PC-3 (cell line): ENCODE results near the gene OSBPL1A. TPM values are rescaled to one million over a fixed set of nuclear protein-coding genes. Genes with fewer than 3 reads are reported as not detected.

Experiments
- ATAC-seq: fragments of 200-7000 bp; cut with Tn5 transposase; 2 replicates; pipeline ENCODE4 v1.9.1; 2020; ENCODE audit warnings: mild to moderate bottlenecking, moderate library complexity
- BruUV-seq: library from RNA; stranded (reverse); fragments of 400-500 nt; replicated peaks from 2 replicates; lab custom pipeline; 2021; lab: Mats Ljungman, UMichigan
- CTCF ChIA-PET: fragments of 300-600 bp; sonication (Branson Sonifier 250); formaldehyde crosslinking; loops from one replicate; lab custom pipeline; 2022; ENCODE audit warnings: antibody characterized with exemption; lab: Charles Lee
- POLR2A ChIA-PET: fragments of 300-600 bp; sonication (Branson Sonifier 250); formaldehyde crosslinking; loops from one replicate; lab custom pipeline; 2022; ENCODE audit warnings: antibody characterized with exemption; ENCODE audit not compliant: unreplicated experiment; lab: Charles Lee
- DNase-seq: peaks from one replicate; pipeline ENCODE4 v3.0.0-alpha.2; 2015
- H2AFZ ChIP-seq: fragments of 300-600 bp; sonication (generic); 2 replicates; pipeline ENCODE4 v1.6.0; 2016; ENCODE audit warnings: antibody characterized with exemption, low read length
- H3F3A ChIP-seq: fragments of 300-600 bp; sonication (generic); one replicate; pipeline ENCODE4 v1.6.0; 2017; ENCODE audit warnings: antibody characterized with exemption, low read length, control low read depth, mild to moderate bottlenecking; ENCODE audit not compliant: unreplicated experiment
- H3K27ac ChIP-seq: fragments of 300-600 bp; sonication (generic); 2 replicates; pipeline ENCODE4 v1.5.1; 2016; ENCODE audit warnings: mild to moderate bottlenecking, low read length
- H3K27me3 ChIP-seq: fragments of 300-600 bp; sonication (generic); 2 replicates; pipeline ENCODE4 v1.6.1; 2016; ENCODE audit warnings: low read length, mixed read lengths
- H3K36me3 ChIP-seq: fragments of 300-600 bp; sonication (generic); 2 replicates; pipeline ENCODE4 v1.6.1; 2016; ENCODE audit warnings: low read depth, mixed run types, low read length, mixed read lengths
- H3K4me1 ChIP-seq: fragments of 300-600 bp; sonication (generic); 2 replicates; pipeline ENCODE4 v1.5.1; 2016; ENCODE audit warnings: low read length; ENCODE audit not compliant: insufficient read depth
- H3K4me2 ChIP-seq: fragments of 300-600 bp; sonication (generic); 2 replicates; pipeline ENCODE4 v1.6.0; 2016; ENCODE audit warnings: low read length
- H3K4me3 ChIP-seq: fragments of 300-600 bp; sonication (generic); 2 replicates; pipeline ENCODE4 v1.5.1; 2016; ENCODE audit warnings: mild to moderate bottlenecking, low read length, mixed read lengths
- H3K79me2 ChIP-seq: fragments of 300-600 bp; sonication (generic); 2 replicates; pipeline ENCODE4 v1.6.1; 2017; ENCODE audit warnings: low read length, mixed read lengths
- H3K9ac ChIP-seq: fragments of 300-600 bp; sonication (generic); 2 replicates; pipeline ENCODE4 v1.6.0; 2016; ENCODE audit warnings: mild to moderate bottlenecking, low read length
- H3K9me2 ChIP-seq: fragments of 300-600 bp; sonication (generic); replicated peaks from 2 replicates; pipeline ENCODE4 v1.6.1; 2016; ENCODE audit warnings: mixed run types, low read length, mixed read lengths
- H3K9me3 ChIP-seq: fragments of 300-600 bp; sonication (generic); 2 replicates; pipeline ENCODE4 v1.6.1; 2016; ENCODE audit warnings: low read length, mixed read lengths
- H4K20me1 ChIP-seq: fragments of 300-600 bp; sonication (generic); 2 replicates; pipeline ENCODE4 v1.6.1; 2016; ENCODE audit warnings: low read length, mixed read lengths
- EZH2 ChIP-seq: fragments of 300-600 bp; sonication (generic); IDR thresholded peaks from one replicate; pipeline ENCODE4 v1.6.1; 2017; ENCODE audit warnings: antibody characterized with exemption, mild to moderate bottlenecking, low read length; ENCODE audit not compliant: unreplicated experiment
- EZH2phosphoT487 ChIP-seq: fragments of 300-600 bp; sonication (generic); IDR thresholded peaks from 2 replicates; pipeline ENCODE4 v1.6.1; 2018; ENCODE audit warnings: mild to moderate bottlenecking, antibody characterized with exemption, low read length, borderline replicate concordance
- intact Hi-C: fragments of 100-400 bp; cut with micrococcal nuclease; formaldehyde crosslinking; loops from 2 replicates; pipeline ENCODE4 v1.9.0; 2023
- total RNA-seq: library from RNA; depleted of rRNA; stranded (reverse); fragments of >200 nt; gene quantifications from 2 replicates; pipeline ENCODE4 v1.2.3, GENCODE V29; 2014
- TF ChIP-seq, protein P1 (sequence below): fragments of 300-600 bp; sonication (generic); conservative IDR thresholded peaks from 2 replicates; pipeline ENCODE4 v1.5.1; 2017; ENCODE audit warnings: antibody characterized with exemption, low read depth, mild to moderate bottlenecking, low read length

Gene OSBPL1A
- total RNA-seq, 1 experiment from 2014 or later, result 39.7 TPM

DNA sequence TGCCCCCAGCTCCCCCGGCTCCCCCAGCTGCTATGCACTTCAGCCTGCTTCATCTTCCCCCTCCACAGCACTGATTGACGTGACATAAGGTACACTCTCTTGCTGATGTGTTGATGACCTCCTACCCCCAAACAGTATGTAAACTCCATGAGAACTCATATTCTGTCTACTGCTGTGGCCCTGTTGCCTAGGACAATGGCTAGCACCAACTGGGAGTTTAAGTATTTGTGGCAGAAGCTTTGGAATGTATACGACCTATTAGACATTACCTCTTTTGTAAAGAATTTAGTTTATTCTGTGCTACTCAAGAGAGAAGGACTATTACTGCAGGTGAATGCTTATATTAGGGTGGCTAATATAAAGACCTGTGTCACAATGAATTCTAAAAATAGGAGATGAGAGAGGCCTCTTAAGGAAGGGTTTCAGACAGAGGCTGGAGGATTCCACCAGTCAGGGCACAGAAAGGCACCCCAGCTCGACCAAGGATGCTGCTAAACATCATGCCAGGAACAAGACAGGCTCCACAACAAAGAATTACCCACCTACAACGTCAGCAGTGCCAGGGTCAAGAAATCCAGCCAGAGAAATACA, 198.2 kb downstream of the OSBPL1A start:
- no peaks in the 10 kb centered on the region for H3K36me3 ChIP-seq
- no peak overlapping the region for H3K4me2 ChIP-seq
- TF ChIP-seq EZH2, result no peak
- TF ChIP-seq, protein P1, sequence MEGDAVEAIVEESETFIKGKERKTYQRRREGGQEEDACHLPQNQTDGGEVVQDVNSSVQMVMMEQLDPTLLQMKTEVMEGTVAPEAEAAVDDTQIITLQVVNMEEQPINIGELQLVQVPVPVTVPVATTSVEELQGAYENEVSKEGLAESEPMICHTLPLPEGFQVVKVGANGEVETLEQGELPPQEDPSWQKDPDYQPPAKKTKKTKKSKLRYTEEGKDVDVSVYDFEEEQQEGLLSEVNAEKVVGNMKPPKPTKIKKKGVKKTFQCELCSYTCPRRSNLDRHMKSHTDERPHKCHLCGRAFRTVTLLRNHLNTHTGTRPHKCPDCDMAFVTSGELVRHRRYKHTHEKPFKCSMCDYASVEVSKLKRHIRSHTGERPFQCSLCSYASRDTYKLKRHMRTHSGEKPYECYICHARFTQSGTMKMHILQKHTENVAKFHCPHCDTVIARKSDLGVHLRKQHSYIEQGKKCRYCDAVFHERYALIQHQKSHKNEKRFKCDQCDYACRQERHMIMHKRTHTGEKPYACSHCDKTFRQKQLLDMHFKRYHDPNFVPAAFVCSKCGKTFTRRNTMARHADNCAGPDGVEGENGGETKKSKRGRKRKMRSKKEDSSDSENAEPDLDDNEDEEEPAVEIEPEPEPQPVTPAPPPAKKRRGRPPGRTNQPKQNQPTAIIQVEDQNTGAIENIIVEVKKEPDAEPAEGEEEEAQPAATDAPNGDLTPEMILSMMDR, result no peak
- no peak for TF ChIP-seq EZH2phosphoT487
- POLR2A ChIA-PET, result no interaction called here
- ATAC-seq (no peak), DNase-seq (no peak)
- no TSS peak for BruUV-seq
- no peaks in the 10 kb centered on the region for H3K79me2 ChIP-seq
- intact Hi-C loops, result no loop called here
- no peaks in the 10 kb centered on the region for H3K27me3 ChIP-seq
- no peaks in the 10 kb centered on the region for H3K9me3 ChIP-seq
- no peak overlapping the region for H3K27ac ChIP-seq
- no peaks in the 10 kb centered on the region for H4K20me1 ChIP-seq
- H3K9ac ChIP-seq, result no peak overlapping the region
- no peak overlapping the region for H3K4me3 ChIP-seq
- no peak overlapping the region for H2AFZ ChIP-seq
- no peaks in the 10 kb centered on the region for H3K4me1 ChIP-seq
- H3F3A ChIP-seq, result no peaks in the 10 kb centered on the region
- CTCF ChIA-PET, result no interaction called here
- H3K9me2 ChIP-seq, result no peaks in the 10 kb centered on the region

DNA sequence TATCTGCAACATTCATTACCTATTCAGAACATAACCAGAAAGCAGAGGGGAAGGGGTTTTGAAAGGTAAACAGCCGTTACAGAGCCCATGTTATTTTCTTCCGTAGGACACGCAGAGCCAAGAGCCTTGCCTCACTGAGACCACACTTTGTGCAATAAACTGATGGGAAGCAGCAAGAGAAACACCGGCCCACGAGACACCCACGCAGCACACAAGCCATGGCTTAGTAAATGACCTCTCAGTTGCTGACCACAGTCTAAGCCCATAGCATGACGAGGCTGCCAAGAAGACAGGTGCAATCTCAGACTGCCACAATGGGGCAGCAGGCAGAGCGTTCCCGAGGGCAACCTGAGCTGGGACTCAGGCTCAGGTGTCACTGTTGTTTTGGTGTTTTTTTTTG, 199.2 kb downstream of the OSBPL1A start:
- no peaks in the 10 kb centered on the region for H3F3A ChIP-seq

DNA sequence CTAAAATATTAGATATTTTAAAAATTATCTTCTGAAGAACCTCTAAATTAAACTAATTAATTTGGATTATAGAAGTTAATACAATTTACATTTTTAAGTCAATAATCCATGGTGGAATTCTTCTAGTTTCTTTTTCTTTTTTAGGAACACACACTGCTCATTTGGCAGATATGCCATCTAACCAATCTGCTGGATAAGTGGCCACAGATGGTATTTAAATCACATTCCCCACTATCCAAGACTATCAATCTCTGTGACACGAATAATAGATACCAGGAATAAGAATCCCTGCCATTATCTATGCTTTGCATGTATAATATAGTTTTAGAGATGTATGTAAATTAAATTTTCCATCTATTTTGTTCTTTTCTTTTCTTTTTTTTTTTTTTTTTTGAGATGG, 200.2 kb downstream of the OSBPL1A start:
- Histone ChIP-seq H3K36me3 (no peaks in the 10 kb centered on the region), H4K20me1 (no peaks in the 10 kb centered on the region), H3K9me2 (no peaks in the 10 kb centered on the region), H2AFZ (no peak overlapping the region), H3K79me2 (no peaks in the 10 kb centered on the region), H3K9me3 (no peaks in the 10 kb centered on the region), H3K4me2 (no peak overlapping the region), H3K9ac (no peak overlapping the region), H3K4me3 (no peak overlapping the region), H3F3A (no peaks in the 10 kb centered on the region), H3K27ac (no peak overlapping the region), H3K27me3 (no peaks in the 10 kb centered on the region), H3K4me1 (no peaks in the 10 kb centered on the region)
- DNase-seq, result no peak
- TF ChIP-seq, protein P1, result no peak
- no peak for TF ChIP-seq EZH2phosphoT487
- no peak for TF ChIP-seq EZH2
- CTCF ChIA-PET, result no interaction called here
- no TSS peak for BruUV-seq
- ATAC-seq, result no peak
- POLR2A ChIA-PET, result no interaction called here
- intact Hi-C loops, result no loop called here

More for the DNA sequence above, 199.2 kb downstream of the OSBPL1A start:
- H3K36me3 ChIP-seq, result no peaks in the 10 kb centered on the region
- H4K20me1 ChIP-seq, result no peaks in the 10 kb centered on the region
- no peak overlapping the region for H3K4me2 ChIP-seq
- BruUV-seq, result no TSS peak
- no peak overlapping the region for H3K9ac ChIP-seq
- POLR2A ChIA-PET, result no interaction called here
- no peak overlapping the region for H3K27ac ChIP-seq
- H3K4me3 ChIP-seq, result no peak overlapping the region
- no peaks in the 10 kb centered on the region for H3K27me3 ChIP-seq
- no peaks in the 10 kb centered on the region for H3K9me2 ChIP-seq
- H3K9me3 ChIP-seq, result no peaks in the 10 kb centered on the region
- intact Hi-C loops, result no loop called here
- no peaks in the 10 kb centered on the region for H3K4me1 ChIP-seq
- ATAC-seq (no peak), DNase-seq (no peak)
- CTCF ChIA-PET, result no interaction called here
- H2AFZ ChIP-seq, result no peak overlapping the region
- TF ChIP-seq EZH2phosphoT487 (no peak), EZH2 (no peak)
- TF ChIP-seq, protein P1, result no peak
- no peaks in the 10 kb centered on the region for H3K79me2 ChIP-seq
